ENCODE data around the gene AKT1S1. TPM values are rescaled to one million over a fixed set of nuclear protein-coding genes. Genes with fewer than 3 reads are reported as not detected.
A peak's percentile ranks its signal among the peaks of the same experiment; 100 is the strongest.

Gene AKT1S1
- total and polyA plus RNA-seq, 3 donors from 2014 or later: 35.0 to 42.8 (median 35.7) TPM

DNA sequence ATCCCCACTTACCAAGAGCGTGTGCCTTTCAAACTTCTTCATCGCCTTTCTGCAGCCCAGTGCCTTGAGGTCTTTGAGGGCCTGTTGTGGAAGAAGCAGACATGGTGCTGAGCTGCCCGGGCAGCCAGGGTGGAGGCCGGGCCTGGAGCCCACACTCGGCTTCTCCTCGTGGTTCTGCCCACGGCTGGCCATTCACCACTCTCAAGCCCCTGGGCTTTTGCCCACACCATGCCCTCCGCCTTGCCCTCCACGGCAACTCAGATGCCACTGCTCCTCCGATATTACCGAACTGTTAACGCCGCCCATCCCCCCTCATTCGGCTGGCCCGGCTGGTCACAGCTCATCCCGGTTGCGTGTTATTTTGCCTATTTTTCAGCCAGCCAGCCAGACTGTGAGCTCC is 14.2 kb upstream of the AKT1S1 start:
- Histone ChIP-seq H3K4me3 (peak overlapping the region in 1 of 2 donors; percentile 43), H3K27me3 (no peaks in the 10 kb centered on the region), H3K27ac (no peak overlapping the region), H3K4me1 (no peaks in the 10 kb centered on the region), H3K36me3 (ENCODE audit: low read depth, missing control alignments) (no peaks in the 10 kb centered on the region), H3K9me3 (no peaks in the 10 kb centered on the region)
- WGBS, 2 donors: 61 to 70% methylated on average over 14 to 17 of the region's 17 CpGs
- no peak for DNase-seq
- TF ChIP-seq CTCF (IDR thresholded peaks at IDR 0.05): no peak
- no peak for TF ChIP-seq POLR2A (IDR thresholded peaks at IDR 0.05)
- intact Hi-C loops (cut with DNase I; ENCODE audit: low total_unique reads): no loop called here

DNA sequence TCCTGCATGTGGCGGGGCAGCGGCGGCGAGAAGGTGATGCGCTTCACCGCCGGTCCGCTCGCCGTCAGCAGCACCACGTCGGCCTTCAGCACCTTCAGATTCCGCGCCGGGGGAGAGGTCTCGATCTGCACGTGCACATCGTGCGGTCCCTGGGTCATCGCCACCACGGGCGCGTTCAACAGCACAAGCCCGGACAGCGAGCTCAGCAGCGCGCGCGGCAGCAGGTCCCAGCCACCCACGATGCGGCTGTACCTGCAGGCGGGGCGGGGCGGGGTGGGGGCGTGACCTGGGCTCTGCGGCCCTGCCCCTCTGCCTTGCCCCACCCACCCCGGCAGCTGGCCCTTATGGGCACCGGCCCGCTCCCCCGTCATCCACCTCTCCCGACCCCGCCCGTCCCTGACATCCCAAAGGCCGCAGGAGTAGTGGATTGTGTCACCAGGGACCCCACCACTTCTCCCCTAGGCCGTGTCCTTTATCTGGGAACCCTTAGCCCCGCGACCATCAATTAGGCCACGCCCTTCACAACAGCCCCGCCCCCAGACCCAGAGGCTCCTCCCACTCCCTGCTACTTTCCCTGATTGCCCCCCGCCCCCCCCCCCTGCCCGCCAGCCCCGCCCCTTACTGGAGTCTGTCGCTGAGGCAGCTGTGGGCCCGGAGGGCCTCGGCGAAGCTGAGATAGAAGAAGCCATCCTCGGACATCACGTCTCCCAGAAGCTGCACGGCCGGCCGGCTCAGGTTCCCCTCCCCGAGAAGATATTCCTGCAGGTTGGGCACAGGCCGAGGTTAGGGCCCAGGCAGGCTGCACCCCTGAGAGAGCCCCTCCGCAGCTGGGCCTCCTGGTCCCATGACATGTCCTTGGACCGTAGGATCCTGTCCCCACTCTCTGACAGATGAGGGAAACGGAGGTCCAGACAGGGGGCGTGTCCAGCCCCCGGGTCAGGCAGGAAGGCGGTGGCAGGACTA is 13.5 kb upstream of the AKT1S1 start:
- TF ChIP-seq CTCF (IDR thresholded peaks at IDR 0.05) (no peak), POLR2A (IDR thresholded peaks at IDR 0.05) (no peak)
- intact Hi-C loops (cut with DNase I; ENCODE audit: low total_unique reads): no loop called here
- Histone ChIP-seq H3K27ac (no peak overlapping the region), H3K4me3 (peak overlapping the region; percentile 6 to 43), H3K4me1 (no peaks in the 10 kb centered on the region), H3K9me3 (no peaks in the 10 kb centered on the region), H3K36me3 (ENCODE audit: low read depth, missing control alignments) (no peaks in the 10 kb centered on the region), H3K27me3 (no peaks in the 10 kb centered on the region)
- 11 to 15% methylated on average over 15 to 53 of the region's 69 CpGs for WGBS, 2 donors
- DNase-seq: peak; percentile 57

GRCh38 chr19:49889687-49890348 is 12.7 kb upstream of the AKT1S1 start:
- Histone ChIP-seq H3K27ac (no peak overlapping the region), H3K36me3 (ENCODE audit: low read depth, missing control alignments) (no peaks in the 10 kb centered on the region), H3K27me3 (no peaks in the 10 kb centered on the region), H3K4me3 (peak overlapping the region; percentile 6 to 43), H3K9me3 (no peaks in the 10 kb centered on the region), H3K4me1 (no peaks in the 10 kb centered on the region)
- intact Hi-C loops (cut with DNase I; ENCODE audit: low total_unique reads): no loop called here
- TF ChIP-seq POLR2A (IDR thresholded peaks at IDR 0.05): no peak
- peak; percentile 57 to 75 (median 70) for TF ChIP-seq CTCF (IDR thresholded peaks at IDR 0.05)
- peak; percentile 79 for DNase-seq
- 4 to 28% methylated on average over 26 to 54 of the region's 71 CpGs for WGBS, 2 donors

DNA sequence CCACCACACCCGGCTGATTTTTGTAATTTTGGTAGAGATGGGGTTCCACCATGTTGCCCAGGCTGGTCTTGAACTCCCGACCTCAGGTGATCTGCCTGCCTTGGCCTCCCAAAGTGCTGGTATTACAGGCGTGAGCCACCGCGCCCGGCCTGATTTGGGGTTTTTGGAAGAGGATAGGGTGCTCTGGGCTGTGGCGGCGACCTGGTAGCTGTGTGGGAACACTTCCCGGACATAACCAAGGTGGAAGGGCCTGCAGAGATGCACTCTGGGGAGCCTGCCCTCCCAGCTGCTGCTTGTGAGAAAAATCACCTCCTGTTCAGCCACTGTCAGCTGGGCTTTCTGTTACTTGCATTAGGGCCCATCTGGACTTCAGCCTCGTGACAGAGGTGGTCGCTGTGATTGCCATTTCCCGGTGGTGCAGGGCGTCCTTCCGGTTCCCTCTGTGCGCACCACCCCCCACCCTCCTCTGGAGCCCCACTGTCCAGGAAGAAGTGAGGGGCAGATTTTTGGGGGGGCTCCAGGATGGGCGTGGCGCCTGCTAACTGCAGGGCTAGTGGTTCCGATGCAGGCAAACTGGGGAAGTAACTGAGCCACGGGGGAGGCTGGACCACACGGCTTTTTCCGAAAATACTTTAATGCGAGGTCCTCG is 12.0 kb upstream of the AKT1S1 start:
- Histone ChIP-seq H3K27me3 (no peaks in the 10 kb centered on the region), H3K36me3 (ENCODE audit: low read depth, missing control alignments) (peaks cover 4% of the 10 kb centered on the region), H3K9me3 (no peaks in the 10 kb centered on the region), H3K4me1 (no peaks in the 10 kb centered on the region), H3K27ac (no peak overlapping the region), H3K4me3 (no peak overlapping the region)
- intact Hi-C loops (cut with DNase I; ENCODE audit: low total_unique reads): no loop called here
- WGBS, 2 donors: 63 to 82% methylated on average over 23 of the region's 23 CpGs
- TF ChIP-seq POLR2A (IDR thresholded peaks at IDR 0.05): no peak
- no peak for TF ChIP-seq CTCF (IDR thresholded peaks at IDR 0.05)
- no peak for DNase-seq
